SH-SY5Y (cell line): ENCODE measurements around the gene MPRIP.

Experiments
- GATA2 ChIP-seq: IDR thresholded peaks from 2 replicates; pipeline ENCODE4 v1.6.1; 2011; ENCODE audit warnings: mild to moderate bottlenecking, low read depth, low read length
- GATA3 ChIP-seq: IDR thresholded peaks from 2 replicates; pipeline ENCODE4 v1.6.1; 2011; ENCODE audit warnings: low read depth, mild to moderate bottlenecking, low read length, moderate library complexity

- TF ChIP-seq GATA2 (no peak), GATA3 (no peak)
These were observed 101.2 kb downstream of the MPRIP start for GRCh38 chr17:17143501-17143900.
